ENCODE measurements around the gene TBC1D12. TPM values are rescaled to one million over a fixed set of nuclear protein-coding genes. Genes with fewer than 3 reads are reported as not detected.
"Not testable (repeated sequence)": the region's sequence is repeated elsewhere in the genome, so short reads cannot be mapped to it uniquely, and the experiment has no call there.

Gene TBC1D12
- total RNA-seq, 1 experiment from 2014 or later = 5.8 TPM

DNA sequence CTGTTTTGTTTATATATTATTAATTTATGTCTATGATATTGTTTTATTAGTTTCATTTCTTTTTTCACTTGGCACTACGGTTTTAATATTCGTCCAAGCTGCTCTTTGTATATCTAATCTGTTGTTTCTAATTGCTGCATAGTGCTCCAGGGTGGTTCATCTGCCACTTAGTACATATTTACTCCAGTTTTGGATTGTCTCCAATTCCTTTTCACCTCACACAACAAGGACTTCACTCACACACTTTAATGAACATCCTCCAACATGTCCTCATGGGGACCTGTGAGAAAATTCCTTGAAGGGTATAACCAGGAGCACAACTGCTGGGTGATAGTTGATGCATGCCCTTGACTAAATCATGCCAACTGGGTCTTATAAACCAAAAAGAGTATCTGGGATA, 25.5 kb upstream of the TBC1D12 start:
- Mint-ChIP-seq H3K4me3 (ENCODE audit: low read depth, unreplicated experiment) (no peak overlapping the region), H3K9me3 (ENCODE audit: low read depth, unreplicated experiment) (no peaks in the 10 kb centered on the region), H3K36me3 (ENCODE audit: insufficient read depth, unreplicated experiment) (no peaks in the 10 kb centered on the region), H3K27ac (ENCODE audit: unreplicated experiment) (no peak overlapping the region), H3K4me1 (ENCODE audit: low read depth, unreplicated experiment) (peaks cover 47% of the 10 kb centered on the region), H3K27me3 (ENCODE audit: unreplicated experiment) (no peaks in the 10 kb centered on the region)
- no TSS peak for BruUV-seq (replicated peaks)
- CTCF ChIA-PET = no interaction called here
- DNase-seq = no peak
- TF ChIP-seq, protein P1, sequence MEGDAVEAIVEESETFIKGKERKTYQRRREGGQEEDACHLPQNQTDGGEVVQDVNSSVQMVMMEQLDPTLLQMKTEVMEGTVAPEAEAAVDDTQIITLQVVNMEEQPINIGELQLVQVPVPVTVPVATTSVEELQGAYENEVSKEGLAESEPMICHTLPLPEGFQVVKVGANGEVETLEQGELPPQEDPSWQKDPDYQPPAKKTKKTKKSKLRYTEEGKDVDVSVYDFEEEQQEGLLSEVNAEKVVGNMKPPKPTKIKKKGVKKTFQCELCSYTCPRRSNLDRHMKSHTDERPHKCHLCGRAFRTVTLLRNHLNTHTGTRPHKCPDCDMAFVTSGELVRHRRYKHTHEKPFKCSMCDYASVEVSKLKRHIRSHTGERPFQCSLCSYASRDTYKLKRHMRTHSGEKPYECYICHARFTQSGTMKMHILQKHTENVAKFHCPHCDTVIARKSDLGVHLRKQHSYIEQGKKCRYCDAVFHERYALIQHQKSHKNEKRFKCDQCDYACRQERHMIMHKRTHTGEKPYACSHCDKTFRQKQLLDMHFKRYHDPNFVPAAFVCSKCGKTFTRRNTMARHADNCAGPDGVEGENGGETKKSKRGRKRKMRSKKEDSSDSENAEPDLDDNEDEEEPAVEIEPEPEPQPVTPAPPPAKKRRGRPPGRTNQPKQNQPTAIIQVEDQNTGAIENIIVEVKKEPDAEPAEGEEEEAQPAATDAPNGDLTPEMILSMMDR (IDR thresholded peaks at IDR 0.05; ENCODE audit: unreplicated experiment) = no peak
- intact Hi-C loops (cut with micrococcal nuclease; ENCODE audit: unreplicated experiment) = no loop called here

DNA sequence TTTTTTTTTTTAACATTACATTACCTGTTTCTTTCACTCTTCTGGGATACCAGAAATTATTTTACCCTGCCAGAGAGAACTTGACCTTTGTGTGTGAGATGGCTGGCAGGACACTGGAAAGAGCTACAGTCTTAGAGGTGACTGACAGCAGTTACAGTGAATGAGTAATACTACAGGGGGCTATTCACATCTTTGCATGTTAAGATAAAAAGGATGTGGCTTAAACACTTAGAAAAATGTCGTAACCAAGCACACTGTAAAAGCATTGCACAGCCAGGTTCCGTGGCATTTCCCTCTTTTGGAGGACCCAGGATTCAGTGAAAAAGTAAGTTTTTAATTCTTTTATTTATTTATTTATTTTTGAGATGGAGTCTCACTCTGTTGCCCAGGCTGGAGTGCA, 18.8 kb upstream of the TBC1D12 start:
- intact Hi-C loops (cut with micrococcal nuclease; ENCODE audit: unreplicated experiment) = no loop called here
- TF ChIP-seq, protein P1 (IDR thresholded peaks at IDR 0.05; ENCODE audit: unreplicated experiment) = no peak
- CTCF ChIA-PET = interaction anchor here (0.7 kb wide), 2 partner anchors 21 to 1137 kb away, joined by 3 to 5 read pairs; no protein-coding TSS in a partner anchor
- no peaks in the 10 kb centered on the region for H3K27me3 Mint-ChIP-seq (ENCODE audit: unreplicated experiment)
- BruUV-seq (replicated peaks) = no TSS peak
- peaks cover 37% of the 10 kb centered on the region for H3K4me1 Mint-ChIP-seq (ENCODE audit: low read depth, unreplicated experiment)
- no peaks in the 10 kb centered on the region for H3K36me3 Mint-ChIP-seq (ENCODE audit: insufficient read depth, unreplicated experiment)
- no peak overlapping the region for H3K27ac Mint-ChIP-seq (ENCODE audit: unreplicated experiment)
- no peak for DNase-seq
- H3K4me3 Mint-ChIP-seq (ENCODE audit: low read depth, unreplicated experiment) = no peak overlapping the region
- H3K9me3 Mint-ChIP-seq (ENCODE audit: low read depth, unreplicated experiment) = no peaks in the 10 kb centered on the region

DNA sequence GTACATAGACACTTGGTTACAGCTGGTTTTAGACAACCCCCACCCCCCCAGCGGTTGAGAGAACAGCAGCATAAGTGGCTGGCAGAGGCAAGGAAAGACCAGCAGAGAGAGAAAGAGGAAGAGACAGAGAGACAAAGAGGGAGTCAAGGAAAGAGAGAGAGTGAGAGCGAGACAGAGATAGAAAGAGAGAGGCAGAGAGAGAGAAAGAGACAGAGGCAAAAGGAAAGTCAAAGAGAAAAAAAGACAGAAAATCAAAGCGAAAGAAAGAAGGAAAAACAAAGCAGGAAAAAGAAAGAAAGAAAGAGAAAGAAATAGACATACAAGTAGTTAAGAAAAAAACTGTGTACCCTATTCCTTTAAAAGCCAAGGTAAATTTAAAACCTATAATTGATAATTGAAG, 16.6 kb upstream of the TBC1D12 start:
- peak overlapping the region; percentile 9 for H3K4me3 Mint-ChIP-seq (ENCODE audit: low read depth, unreplicated experiment)
- peaks cover 28% of the 10 kb centered on the region for H3K4me1 Mint-ChIP-seq (ENCODE audit: low read depth, unreplicated experiment)
- H3K27ac Mint-ChIP-seq (ENCODE audit: unreplicated experiment) = peak overlapping the region; percentile 24
- H3K9me3 Mint-ChIP-seq (ENCODE audit: low read depth, unreplicated experiment); DNase-seq; BruUV-seq (replicated peaks); H3K27me3 Mint-ChIP-seq (ENCODE audit: unreplicated experiment); intact Hi-C loops (cut with micrococcal nuclease; ENCODE audit: unreplicated experiment); CTCF ChIA-PET; H3K36me3 Mint-ChIP-seq (ENCODE audit: insufficient read depth, unreplicated experiment): not testable (repeated sequence)

DNA sequence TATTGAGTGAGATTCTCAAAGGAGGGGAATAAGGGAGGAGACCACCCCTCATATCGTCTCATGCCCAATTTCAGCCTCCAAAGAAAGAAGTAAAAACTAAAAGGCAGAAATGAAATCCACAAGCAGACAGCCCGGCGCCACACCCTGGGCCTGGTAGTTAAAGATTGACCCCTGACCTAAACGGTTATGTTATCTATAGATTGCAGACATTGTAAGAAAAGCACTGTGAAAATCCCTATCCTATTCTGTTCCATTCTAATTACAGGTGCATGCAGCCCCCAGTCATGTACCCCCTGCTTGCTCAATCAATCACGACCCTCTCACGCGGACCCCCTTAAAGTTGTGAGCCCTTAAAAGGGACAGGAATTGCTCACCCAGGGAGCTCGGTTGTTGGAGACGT, 10.2 kb upstream of the TBC1D12 start:
- H3K4me3 Mint-ChIP-seq (ENCODE audit: low read depth, unreplicated experiment); H3K27me3 Mint-ChIP-seq (ENCODE audit: unreplicated experiment); H3K27ac Mint-ChIP-seq (ENCODE audit: unreplicated experiment); DNase-seq; H3K9me3 Mint-ChIP-seq (ENCODE audit: low read depth, unreplicated experiment); H3K4me1 Mint-ChIP-seq (ENCODE audit: low read depth, unreplicated experiment); CTCF ChIA-PET; BruUV-seq (replicated peaks); intact Hi-C loops (cut with micrococcal nuclease; ENCODE audit: unreplicated experiment); H3K36me3 Mint-ChIP-seq (ENCODE audit: insufficient read depth, unreplicated experiment): not testable (repeated sequence)

DNA sequence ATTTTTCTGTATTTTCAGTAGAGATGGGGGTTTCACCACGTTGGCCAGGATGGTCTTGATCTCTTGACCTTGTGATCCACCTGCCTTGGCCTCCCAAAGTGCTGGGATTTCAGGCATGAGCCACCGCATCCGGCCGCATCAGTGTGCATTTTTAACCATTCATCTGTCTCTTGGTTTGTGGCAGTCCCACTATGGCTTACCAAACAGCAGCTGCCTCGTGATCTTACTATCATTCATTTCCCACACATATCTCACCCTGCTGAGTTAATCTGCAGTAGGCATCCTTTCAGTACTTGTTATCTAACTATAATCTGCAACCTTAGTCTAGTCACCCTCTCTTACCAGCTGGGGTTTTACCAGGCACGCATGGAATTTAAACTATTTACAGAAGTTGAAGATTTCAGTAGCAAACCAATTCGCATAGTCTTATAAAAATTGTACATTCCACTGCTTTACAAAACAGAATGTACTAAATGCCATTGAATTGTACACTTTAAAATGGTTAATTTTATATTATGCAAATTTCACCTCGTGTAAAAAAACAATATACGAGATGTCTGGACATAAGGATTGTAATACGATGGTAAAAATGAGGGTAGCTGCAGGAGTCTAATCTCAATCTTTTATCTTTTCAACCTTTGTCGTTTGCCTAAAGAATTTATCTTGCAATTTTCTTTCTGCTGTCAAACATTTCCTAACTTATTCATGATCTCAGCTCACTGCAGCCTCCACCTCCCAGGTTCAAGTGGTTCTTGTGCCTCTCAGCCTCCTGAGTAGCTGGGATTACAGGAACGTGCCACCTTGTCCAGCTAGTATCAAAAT, 4.6 kb upstream of the TBC1D12 start:
- intact Hi-C loops (cut with micrococcal nuclease; ENCODE audit: unreplicated experiment) = no loop called here
- peaks cover 9% of the 10 kb centered on the region for H3K4me1 Mint-ChIP-seq (ENCODE audit: low read depth, unreplicated experiment)
- peak overlapping the region; percentile 49 for H3K4me3 Mint-ChIP-seq (ENCODE audit: low read depth, unreplicated experiment)
- DNase-seq = no peak
- H3K27ac Mint-ChIP-seq (ENCODE audit: unreplicated experiment) = peak overlapping the region; percentile 63
- CTCF ChIA-PET = interaction anchor here (0.5 kb wide), 1 partner anchor 128 kb away, joined by 4 read pairs; no protein-coding TSS in a partner anchor
- TF ChIP-seq, protein P1 (IDR thresholded peaks at IDR 0.05; ENCODE audit: unreplicated experiment) = no peak
- no peaks in the 10 kb centered on the region for H3K9me3 Mint-ChIP-seq (ENCODE audit: low read depth, unreplicated experiment)
- no peaks in the 10 kb centered on the region for H3K27me3 Mint-ChIP-seq (ENCODE audit: unreplicated experiment)
- no TSS peak for BruUV-seq (replicated peaks)
- H3K36me3 Mint-ChIP-seq (ENCODE audit: insufficient read depth, unreplicated experiment) = peaks cover 6% of the 10 kb centered on the region
